Epithelial cell of proximal tubule (primary cell): ENCODE measurements around the gene WASHC2C. TPM values are rescaled to one million over a fixed set of nuclear protein-coding genes. Genes with fewer than 3 reads are reported as not detected.
"Not testable (repeated sequence)": the region's sequence is repeated elsewhere in the genome, so short reads cannot be mapped to it uniquely, and the experiment has no call there.

Experiments used
- DNase-seq: peaks from one replicate; pipeline ENCODE4 v3.0.0-alpha.2; 2011; ENCODE audit warnings: low read depth
- H3K4me3 ChIP-seq: 2 replicates; pipeline ENCODE4 v1.5.1; 2011; ENCODE audit warnings: low read depth, mild to moderate bottlenecking, low read length
- CTCF ChIP-seq: conservative IDR thresholded peaks from 2 replicates; pipeline ENCODE4 v1.5.1; 2012; ENCODE audit warnings: low read depth, mild to moderate bottlenecking, low read length
- total RNA-seq: library from RNA; depleted of rRNA; stranded (reverse); fragments of >200 nt; gene quantifications from 2 replicates; pipeline ENCODE4 v1.2.3, GENCODE V29; 2015

WASHC2C gene
- total RNA-seq, 1 donor from 2014 or later = 20.6 TPM

GRCh38 chr10:45809837-45810236 lies 82.8 kb downstream of the WASHC2C start:
- DNase-seq = no peak
- TF ChIP-seq CTCF = no peak

GRCh38 chr10:45811075-45811474 lies 84.0 kb downstream of the WASHC2C start:
- no peak for DNase-seq
- H3K4me3 ChIP-seq = no peak overlapping the region
- TF ChIP-seq CTCF = no peak

More at GRCh38 chr10:45809837-45810236, 82.8 kb downstream of the WASHC2C start:
- H3K4me3 ChIP-seq = no peak overlapping the region

GRCh38 chr10:45812959-45813358 lies 85.9 kb downstream of the WASHC2C start:
- DNase-seq, H3K4me3 ChIP-seq: not testable (repeated sequence)

GRCh38 chr10:45814146-45814545 lies 87.1 kb downstream of the WASHC2C start:
- not testable (repeated sequence) for H3K4me3 ChIP-seq
- peak; percentile 16 for DNase-seq

GRCh38 chr10:45817130-45817859 lies 90.2 kb downstream of the WASHC2C start:
- H3K4me3 ChIP-seq = no peak overlapping the region
- DNase-seq = no peak
- no peak for TF ChIP-seq CTCF

- DNase-seq = no peak
- no peak overlapping the region for H3K4me3 ChIP-seq
- no peak for TF ChIP-seq CTCF
These were observed 90.8 kb downstream of the WASHC2C start for GRCh38 chr10:45817912-45818311.

GRCh38 chr10:45819552-45819951 lies 92.5 kb downstream of the WASHC2C start:
- DNase-seq = no peak
- no peak for TF ChIP-seq CTCF

GRCh38 chr10:45820107-45820830 lies 93.2 kb downstream of the WASHC2C start:
- not testable (repeated sequence) for DNase-seq, H3K4me3 ChIP-seq

More at GRCh38 chr10:45819552-45819951, 92.5 kb downstream of the WASHC2C start:
- no peak overlapping the region for H3K4me3 ChIP-seq

GRCh38 chr10:45822918-45823317 lies 95.9 kb downstream of the WASHC2C start:
- H3K4me3 ChIP-seq, DNase-seq: not testable (repeated sequence)

Other genes with a start within 250 kb of the WASHC2C start
- 5.0 and 9.5 TPM in 2 replicates for gene ZFAND4, start 54.5 kb upstream of the WASHC2C start, total RNA-seq
- 9.2 and 11.3 TPM in 2 replicates for gene AGAP4, start 120.2 kb downstream of the WASHC2C start, total RNA-seq
- 98.7 and 147 TPM in 2 replicates for gene TIMM23, start 245.2 kb downstream of the WASHC2C start, total RNA-seq